ENCODE results near the gene NTMT2. TPM values are rescaled to one million over a fixed set of nuclear protein-coding genes. Genes with fewer than 3 reads are reported as not detected.
A peak's percentile ranks its signal among the peaks of the same experiment; 100 is the strongest.
"Not testable (repeated sequence)": the region's sequence is repeated elsewhere in the genome, so short reads cannot be mapped to it uniquely, and the experiment has no call there.

Gene NTMT2
- total RNA-seq, 1 donor from 2014 or later, result not detected

DNA sequence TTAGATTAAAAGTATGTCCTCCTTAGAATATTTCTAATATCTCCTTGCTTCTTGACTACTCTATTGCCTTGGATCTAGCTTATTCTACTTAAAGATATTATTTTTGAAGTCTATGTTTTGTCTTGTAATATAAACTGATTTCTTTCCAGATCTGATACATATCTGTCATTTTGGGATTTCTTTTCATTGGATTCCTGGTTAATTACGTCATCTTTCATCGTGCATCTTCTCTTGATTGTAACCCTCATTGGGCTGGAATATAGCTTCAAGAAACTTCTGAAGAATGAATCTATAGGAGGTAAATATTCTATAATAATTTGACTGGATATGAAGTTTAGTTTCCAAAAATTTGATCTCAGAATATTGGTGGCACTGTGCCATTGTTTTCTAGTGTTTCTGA lies 12.1 kb downstream of the NTMT2 start:
- no peak for DNase-seq

DNA sequence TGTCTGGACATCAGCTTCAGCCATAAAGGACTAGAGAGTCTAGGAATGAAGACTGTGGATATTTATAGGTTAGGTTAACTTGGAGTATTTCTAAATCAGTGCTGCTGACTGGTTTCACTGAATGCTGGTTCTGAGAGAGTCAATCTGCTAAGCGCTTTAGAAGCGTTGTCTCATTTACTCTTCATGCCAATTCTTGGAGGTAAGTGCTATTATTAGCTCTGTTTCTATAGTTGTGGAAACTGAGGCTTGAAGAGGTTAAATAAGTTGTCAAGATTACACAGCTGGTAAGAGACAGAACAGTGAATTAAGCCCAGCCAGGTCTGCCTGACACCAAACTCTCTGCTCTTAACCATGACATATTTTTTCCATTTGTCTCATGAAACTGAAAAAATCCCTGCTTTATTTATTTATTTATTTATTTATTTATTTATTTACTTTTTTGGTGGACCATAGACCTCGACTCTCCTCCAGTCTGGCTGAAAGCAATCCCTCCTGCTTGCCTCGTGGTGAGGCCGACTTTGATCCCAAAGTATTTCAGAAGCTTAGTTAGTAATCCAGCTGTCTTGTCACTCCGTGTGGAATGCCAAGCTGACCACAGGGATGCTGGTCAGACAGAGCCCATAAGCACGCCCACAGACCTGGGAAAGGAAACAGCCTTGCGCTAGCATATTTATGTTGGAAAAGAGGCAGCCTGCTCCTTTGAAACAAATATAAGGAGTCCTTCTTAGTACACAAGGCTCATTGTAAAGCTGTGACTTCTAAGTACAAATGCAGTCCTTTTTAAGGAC lies 16.9 kb downstream of the NTMT2 start:
- DNase-seq, result peak; percentile 81

DNA sequence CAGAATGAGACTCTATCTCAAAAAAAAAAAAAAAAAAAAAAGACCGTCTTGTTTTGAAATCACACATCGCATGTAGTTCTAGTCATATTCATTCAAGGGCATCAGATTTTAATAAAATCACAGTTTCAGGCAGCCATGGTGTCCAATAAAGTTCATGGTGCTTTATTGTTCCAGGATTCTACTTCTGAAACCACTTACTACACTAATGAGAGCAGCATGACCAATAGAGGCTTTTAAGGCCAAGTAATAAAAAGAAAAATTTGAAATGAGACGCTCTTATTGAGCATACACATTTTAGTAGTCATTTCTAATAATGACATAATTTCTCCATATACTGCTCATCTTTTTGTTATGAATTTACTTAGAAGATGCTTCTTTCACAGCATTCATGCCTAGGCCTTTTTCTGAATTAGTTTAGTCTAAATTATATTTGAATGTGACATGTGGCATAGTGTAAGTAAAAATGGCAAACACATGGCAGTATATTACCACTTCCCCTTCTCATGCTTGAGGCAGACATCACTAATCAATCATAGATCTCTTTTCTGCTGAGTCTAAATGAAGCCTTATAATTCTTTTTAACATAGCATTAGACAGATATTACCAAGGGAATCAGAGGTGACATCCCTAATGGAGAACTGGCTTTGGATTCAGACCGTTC lies 18.5 kb downstream of the NTMT2 start:
- DNase-seq, result no peak

DNA sequence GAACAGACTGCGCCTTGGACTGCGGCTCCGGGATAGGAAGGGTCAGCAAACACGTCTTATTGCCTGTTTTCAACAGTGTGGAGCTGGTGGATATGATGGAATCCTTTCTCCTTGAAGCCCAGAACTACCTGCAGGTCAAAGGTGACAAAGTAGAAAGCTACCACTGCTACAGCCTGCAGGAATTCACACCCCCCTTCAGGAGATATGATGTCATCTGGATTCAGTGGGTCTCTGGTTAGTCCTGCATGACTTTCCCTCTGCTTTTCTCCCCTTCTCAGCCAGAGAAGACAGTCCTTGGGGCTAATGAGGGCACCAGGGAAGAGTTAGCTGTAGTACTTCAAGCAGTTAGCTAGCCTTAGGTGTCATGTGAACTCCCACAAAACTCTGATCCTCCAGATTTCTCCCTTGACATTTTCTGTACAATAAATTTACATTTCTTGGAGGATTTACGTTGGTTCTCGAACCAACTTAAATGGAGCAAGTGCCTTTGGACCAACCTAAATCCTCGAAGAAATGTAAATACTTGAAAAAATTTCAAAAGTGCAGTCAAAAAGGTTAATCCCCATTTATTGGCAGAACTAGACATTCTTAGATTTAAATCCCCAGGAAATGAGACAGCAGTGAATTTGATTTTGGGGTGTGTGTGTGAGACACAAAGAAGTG lies 20.9 kb downstream of the NTMT2 start:
- DNase-seq, result no peak

DNA sequence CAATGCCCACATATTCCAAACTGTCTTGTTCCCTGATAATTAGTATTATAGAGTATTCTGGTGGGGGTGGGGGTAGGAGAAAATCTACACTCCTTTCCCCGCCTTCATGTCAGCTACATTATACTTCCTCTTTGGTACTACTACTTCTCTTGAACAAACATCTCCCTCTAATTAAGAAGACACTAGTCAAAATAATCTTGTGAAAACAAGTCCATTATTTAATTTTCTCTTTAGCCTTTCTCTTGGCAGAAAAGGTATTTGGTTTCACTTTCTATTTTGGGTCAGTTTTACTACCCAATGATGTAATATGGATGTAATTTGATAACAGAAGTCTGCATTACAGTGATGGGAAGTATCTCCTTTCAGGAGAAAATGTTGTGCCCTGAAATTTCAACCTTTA lies 22.5 kb downstream of the NTMT2 start:
- peak; percentile 26 for DNase-seq

DNA sequence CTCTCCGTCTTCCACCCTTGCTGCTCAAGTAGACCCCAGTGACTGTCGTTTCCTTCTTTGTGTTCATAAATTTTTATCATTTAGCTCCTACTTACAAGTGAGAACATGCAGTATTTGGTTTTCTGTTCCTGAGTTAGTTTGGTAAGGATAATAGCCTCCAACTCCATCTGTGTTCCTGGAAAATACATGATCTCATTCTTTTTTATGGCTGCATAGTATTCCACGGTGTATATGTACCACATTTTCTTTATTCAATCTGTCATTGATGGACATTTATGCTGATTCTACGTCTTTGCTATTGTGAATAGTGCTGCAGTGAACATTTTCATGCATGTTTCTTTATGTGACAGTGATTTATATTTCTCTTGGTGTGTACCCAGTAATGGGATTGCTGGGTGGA lies 24.8 kb downstream of the NTMT2 start:
- DNase-seq, result not testable (repeated sequence)

DNA sequence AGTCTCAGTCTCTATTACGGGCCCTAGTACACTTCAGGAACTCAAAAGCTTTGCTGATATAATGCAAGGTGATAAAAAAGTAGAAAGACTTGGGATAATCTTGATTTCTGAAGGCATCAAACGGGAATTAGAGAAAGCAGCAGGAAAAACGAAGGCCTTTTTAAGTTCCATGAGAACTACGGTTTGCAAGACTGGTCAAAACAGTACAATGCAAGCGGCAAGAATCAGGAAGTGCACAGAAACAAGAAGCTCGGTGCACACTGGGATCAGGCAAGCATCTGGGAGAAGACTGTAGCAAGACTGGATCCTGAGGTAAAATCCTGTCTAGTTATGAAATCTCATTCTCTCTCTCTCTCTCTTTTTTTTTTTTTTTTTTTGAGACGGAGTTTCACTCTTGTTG lies 28.6 kb downstream of the NTMT2 start:
- no peak for DNase-seq

DNA sequence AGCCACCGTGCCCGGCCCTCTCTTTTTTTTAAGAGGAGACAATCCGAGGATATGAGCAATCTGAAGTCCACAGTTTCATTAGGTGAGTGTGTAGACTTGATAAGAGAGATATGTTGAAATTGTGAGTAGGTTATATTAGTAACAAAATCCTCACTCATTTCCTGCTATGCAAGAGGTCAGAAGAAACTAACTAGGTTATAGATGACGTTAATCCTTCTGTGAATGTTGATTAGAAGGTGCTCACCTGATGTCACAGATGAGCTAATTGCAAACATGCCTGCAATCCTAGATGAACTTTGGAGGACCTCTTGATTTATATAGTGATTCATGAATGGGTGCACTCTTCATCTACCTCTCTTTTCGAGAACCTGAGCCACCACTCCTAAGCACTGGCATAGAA lies 29.3 kb downstream of the NTMT2 start:
- no peak for DNase-seq

DNA sequence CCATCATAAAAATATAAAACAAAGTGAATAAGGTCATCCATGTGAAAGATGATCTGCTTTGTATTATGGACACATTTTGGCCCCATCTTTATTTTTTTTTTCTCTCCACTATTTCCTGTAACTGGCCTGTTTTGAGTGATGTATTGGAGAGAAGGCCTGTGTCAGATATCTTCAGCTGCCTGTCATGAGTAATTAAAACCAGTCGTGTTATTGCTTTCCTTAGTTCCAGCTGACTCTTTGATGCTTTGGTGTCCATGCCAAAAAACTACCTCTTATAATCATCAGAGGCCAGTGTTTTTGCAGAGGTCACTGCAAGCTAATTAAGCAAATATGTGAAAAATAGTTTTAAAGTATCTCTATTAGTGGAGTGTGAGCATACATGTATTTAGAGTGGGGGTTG lies 29.7 kb downstream of the NTMT2 start:
- DNase-seq, result peak; percentile 13

DNA sequence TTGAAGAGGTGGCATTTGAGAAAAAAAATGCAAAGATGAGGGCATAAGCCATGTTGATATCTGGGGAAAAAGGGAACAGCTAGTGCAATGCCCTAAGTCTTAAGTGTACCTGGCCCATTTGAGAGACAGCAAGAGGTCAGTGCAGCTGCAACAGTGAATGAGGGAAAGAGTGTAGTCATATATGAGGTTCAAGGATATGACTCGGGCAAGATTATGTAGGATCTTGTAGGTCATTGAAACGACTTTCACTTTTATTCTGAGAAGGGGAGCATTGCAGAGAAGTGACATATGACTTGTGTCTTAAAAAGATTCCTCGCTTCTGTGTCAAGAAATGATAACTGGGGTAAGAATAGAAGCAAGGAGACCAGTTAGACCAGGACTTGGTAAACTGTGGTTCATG lies 31.0 kb downstream of the NTMT2 start:
- no peak for DNase-seq

DNA sequence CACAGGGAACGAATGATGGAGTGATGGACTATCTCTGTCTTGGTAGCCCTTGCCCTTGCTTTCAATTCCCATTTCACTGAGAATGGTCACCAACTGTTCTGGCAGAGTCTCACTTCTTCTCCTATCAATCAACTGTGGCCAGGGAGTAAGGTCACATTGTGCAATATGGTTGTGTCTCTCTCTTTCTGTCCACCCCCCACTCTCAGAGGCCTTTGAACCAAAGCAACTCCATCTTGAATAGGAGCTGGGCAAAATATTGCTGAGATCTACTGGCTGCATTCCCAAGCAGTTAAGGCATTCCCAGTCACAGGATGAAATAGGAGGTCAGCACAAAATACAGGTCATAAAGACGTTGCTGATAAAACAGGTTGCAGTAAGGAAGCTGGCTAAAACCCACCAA lies 36.7 kb downstream of the NTMT2 start:
- DNase-seq, result no peak

DNA sequence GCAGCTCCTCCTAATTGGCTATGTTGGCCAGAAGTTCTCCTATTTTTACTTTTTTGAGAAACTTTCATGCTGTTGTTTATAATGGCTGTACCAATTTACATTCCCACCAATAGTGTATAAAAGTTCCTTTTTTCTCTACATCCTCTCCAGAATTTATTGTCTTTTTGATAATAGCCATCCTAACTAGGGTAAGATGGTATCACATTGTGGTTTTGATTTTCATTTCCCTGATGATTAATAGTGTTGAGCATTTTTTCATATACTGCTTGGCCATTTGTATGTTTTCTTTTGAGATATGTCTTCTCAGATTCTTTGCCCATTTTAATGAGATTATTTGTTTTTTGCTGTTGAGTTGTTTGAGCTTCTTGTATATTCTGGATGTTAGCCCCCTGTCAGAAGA lies 46.8 kb downstream of the NTMT2 start:
- DNase-seq, result no peak

DNA sequence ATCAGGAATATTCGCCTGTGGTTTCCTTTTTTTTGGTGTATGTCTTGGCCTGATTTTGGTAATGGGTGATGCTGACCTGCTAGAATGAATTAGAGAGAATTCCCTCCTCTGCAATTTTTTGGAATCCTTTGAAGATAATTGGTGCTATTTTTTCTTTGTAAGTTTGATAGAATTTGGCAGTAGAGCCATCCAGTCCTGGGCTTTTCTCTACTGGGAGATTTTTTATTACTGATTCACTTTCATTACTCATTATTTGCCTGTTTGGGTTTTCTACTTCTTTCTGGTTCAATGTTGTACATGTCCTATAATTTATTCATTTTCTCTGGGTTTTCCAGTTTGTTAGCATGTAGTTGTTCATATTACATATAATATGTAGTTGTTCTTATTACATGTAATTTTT lies 48.7 kb downstream of the NTMT2 start:
- DNase-seq, result no peak

DNA sequence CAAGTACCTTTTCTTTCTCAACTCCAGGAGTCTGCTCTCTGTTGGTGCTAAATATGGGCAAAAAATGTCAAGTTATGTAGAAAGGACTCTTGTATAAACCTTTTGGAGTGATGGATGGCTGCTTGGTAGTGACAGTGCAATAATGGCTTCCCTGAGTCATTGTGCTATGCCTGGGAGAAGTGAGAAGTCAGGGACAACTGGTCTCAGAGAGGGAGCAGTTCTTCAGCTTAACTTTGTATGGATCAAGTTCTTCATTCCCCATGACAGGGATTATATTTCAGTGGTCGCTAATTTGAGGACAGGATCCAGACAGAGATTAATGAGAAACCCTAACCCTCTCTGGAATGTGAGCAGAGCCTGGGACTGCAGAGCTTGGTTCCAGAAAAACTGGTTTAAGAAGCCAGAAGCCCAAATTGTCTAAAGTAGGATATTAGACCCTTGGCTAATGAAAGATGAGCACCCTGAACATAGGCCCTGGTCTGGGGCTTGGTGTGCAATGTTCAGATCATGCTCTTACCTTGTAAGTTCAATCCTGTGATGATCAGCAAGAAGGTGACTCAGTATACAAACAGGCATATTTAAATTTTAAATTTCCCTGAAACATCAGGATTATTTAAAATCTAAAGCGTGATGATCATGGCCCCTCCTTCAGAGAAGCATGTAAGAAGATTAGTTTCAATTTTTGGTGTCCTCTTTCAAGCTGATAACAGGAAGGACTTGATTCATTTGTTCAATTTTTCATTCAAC lies 50.9 kb downstream of the NTMT2 start:
- DNase-seq, result peak; percentile 82

DNA sequence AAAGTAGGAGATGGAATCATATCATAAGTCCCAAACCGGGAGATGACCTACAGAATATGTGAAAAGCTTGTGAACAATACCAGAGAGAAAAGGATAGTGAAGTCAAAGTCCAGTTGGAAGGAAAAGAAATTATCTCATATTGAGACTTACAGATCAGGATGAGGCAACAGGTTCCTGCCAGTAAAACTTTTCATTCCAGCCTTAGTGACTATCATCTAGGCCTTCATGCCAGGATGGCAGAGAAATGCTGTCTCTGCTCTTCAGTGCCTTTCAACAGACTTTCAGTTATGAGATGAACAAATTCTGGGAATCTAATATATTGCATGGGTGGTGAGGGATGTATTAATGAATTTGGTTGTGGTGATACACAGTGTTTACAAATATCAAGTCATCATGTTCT lies 52.3 kb downstream of the NTMT2 start:
- no peak for DNase-seq

DNA sequence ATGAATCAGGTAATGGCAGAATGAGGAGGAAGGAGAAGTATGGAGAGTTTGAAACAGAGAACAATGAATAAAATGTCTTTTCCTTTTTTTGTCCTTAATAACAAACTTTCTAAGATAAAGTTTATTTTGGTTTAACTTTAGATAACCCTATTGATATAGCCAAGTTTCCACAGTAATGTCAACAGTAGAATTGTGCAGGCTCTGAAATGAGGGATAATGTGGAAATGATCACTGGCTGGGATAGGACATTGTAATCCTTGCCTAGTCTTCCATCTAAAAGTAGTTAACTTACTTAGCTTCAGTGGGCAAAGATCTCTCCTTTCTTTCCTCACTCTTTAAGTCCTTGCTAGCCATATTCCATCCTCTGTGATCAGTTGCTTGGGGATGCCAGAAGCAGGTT lies 52.8 kb downstream of the NTMT2 start:
- DNase-seq, result no peak

DNA sequence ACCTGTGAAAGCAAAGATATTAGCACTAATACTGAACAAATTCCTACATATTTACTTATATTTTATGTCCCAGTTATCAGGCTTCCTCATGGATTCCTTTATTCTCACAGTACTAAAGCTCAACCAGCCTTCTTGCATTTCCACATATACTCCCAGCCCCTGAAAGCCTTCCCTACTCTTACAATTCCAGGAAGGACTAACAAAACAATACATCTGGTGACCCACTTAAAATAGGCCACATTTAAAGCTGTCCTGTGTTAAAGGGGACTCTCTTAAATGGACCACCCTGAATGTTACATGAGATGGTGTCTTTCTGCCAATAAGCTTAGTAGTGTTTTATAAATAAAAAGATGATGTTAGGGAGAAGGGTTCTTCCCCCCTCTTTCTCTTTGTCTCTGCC lies 54.4 kb downstream of the NTMT2 start:
- no peak for DNase-seq

DNA sequence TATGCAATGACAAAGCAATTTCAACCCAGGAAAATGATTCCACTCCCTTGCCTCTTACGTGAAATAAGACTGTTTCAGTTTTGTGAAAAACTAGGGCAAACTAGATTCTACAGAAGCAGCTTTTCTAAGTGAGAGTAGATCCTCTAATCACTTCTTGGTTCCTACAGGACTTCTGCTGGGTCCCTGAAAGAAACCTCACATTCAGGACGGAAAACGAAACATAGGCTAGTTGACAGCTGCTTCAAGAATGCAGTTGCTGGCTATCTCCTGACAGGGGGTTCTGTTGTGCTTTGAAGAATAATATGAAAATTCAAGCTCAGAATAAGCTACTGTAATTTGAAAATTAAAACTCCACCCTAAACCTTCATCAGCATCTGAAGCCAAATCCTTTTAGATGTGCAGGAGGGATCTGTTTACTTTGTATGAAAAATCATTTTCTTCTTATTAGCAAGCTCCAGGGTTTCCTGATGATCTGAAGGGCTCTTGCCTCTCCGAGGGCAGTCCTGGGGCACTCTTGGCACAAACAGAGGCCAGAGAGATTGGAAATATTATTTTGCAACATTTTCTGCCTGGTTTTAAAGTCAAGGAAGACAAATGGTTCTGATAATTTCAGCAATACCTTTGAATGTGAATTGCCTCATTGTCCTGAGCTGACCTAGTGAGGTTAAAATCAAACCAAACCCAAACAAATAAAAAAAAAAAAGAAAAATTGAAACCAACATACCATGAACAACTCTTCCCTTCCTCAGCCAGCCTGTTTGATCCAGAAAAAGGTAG lies 55.0 kb downstream of the NTMT2 start:
- DNase-seq, result peak; percentile 52

DNA sequence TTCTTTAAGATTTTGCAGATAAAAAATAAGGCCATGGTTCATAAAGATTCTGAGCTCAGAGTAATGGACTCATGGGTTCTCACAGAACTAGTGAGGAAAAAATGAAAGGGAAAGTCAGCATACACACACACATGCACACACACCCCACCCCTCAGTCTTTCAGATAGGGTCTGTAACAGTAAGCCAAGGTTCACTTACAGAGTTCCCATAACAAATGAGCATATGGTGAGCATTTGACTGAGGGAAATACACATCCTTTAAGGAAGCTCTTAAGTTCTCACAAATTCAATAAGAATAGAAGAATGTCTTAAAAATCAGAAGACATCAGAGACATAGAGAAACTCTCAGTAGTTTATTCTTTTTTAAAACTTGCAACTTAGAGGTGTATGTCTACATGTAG lies 57.9 kb downstream of the NTMT2 start:
- peak; percentile 31 for DNase-seq

DNA sequence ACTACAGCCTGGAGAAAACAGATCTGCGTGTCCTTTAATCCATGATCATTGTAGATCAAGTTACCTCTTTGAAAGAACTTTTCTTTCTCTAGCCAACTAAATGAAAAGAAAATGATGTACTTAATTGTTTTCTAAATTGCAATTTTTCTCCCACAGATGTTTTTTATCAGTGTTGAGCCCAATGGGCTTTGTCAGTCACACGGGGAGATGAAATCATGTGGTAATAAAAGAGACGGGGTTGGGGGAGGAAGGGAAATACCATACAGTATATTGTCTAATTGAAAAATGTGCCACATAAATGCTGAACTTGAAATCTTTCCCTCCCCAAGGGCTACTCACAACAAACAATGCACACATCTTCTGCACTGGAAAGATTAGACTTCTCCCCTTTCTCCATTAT lies 58.4 kb downstream of the NTMT2 start:
- DNase-seq, result peak; percentile 31

DNA sequence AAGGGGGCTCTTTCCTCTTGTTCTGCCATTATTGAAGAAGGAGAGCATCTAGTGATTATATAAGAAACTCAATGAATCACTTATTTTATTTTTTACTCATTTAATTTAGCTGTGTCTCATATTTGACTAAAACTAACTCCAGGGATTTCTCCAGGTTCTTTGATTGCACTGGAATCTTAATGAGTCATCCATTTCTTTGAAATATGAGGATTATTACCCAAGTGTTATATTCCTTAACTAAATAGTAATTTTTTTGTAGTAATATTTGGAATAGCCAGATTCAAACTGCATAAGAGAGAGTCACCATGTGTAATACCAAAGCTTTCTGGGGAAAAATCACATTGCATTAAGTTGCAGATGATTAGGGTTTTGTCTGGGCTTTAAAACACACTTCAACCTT lies 59.5 kb downstream of the NTMT2 start:
- no peak for DNase-seq

DNA sequence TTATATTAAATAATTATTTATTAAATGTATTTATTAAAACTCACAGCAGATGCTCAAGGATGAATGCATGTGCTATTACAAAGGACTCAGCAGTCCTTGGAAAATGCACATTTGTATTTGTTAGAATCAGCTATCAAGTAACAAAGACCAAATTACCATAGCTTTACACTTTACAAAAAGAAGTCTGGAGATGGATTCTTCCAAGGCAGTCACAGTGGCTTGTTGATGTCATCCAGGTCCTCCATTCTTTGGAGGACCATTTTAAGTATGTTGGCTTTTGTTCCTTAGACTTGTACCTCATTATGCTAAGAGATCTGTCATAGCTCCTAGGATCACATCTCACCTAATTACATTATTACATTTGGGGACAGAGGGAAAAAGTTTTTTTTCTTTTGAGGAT lies 63.4 kb downstream of the NTMT2 start:
- DNase-seq, result no peak
